GM23338 (cell line): ENCODE measurements around the gene RASAL3. TPM values are rescaled to one million over a fixed set of nuclear protein-coding genes. Genes with fewer than 3 reads are reported as not detected.

Experiments used
- ATAC-seq: fragments of 200-7000 bp; cut with Tn5 transposase; 3 replicates; pipeline ENCODE4 v1.9.1; 2020
- DNase-seq: peaks from one replicate; pipeline ENCODE4 v3.0.0-alpha.2; 2015; ENCODE audit warnings: low spot score
- H2AFZ ChIP-seq: fragments of 200-600 bp; sonication (generic); 2 replicates; pipeline ENCODE4 v1.8.0; 2016; ENCODE audit warnings: antibody characterized with exemption, mild to moderate bottlenecking, moderate library complexity
- H3F3A ChIP-seq: fragments of 200-600 bp; sonication (generic); replicated peaks from 2 replicates; pipeline ENCODE4 v1.8.0; 2017; ENCODE audit warnings: antibody characterized with exemption, mixed run types, low read depth
- H3K27ac ChIP-seq: fragments of 200-600 bp; sonication (generic); 2 replicates; pipeline ENCODE4 v1.6.1; 2016; ENCODE audit warnings: low read depth
- H3K27me3 ChIP-seq: fragments of 200-600 bp; sonication (generic); 2 replicates; pipeline ENCODE4 v1.8.0; 2016; ENCODE audit warnings: mild to moderate bottlenecking, mixed run types, moderate library complexity; ENCODE audit not compliant: insufficient read depth
- H3K36me3 ChIP-seq: fragments of 200-600 bp; sonication (generic); 2 replicates; pipeline ENCODE4 v1.8.0; 2016; ENCODE audit warnings: mild to moderate bottlenecking; ENCODE audit not compliant: insufficient read depth
- H3K4me1 ChIP-seq: fragments of 200-600 bp; sonication (generic); 2 replicates; pipeline ENCODE4 v1.8.0; 2016; ENCODE audit warnings: mild to moderate bottlenecking, moderate library complexity; ENCODE audit not compliant: insufficient read depth
- H3K4me2 ChIP-seq: fragments of 200-600 bp; sonication (generic); 2 replicates; pipeline ENCODE4 v1.7.1; 2017; ENCODE audit warnings: mixed run types
- H3K4me3 ChIP-seq: fragments of 200-600 bp; sonication (generic); 2 replicates; pipeline ENCODE4 v1.6.1; 2016; ENCODE audit warnings: mixed run types
- H3K79me2 ChIP-seq: fragments of 200-600 bp; sonication (generic); replicated peaks from 2 replicates; pipeline ENCODE4 v1.8.0; 2017; ENCODE audit warnings: mild to moderate bottlenecking; ENCODE audit not compliant: insufficient read depth
- H3K9me2 ChIP-seq: fragments of 200-600 bp; sonication (generic); 2 replicates; pipeline ENCODE4 v1.8.0; 2017; ENCODE audit not compliant: insufficient read depth
- H4K20me1 ChIP-seq: fragments of 200-600 bp; sonication (generic); replicated peaks from 2 replicates; pipeline ENCODE4 v1.8.0; 2017; ENCODE audit warnings: mild to moderate bottlenecking; ENCODE audit not compliant: insufficient read depth
- H3K27ac Mint-ChIP-seq: 2 replicates; pipeline ENCODE4 v1.8.0; 2020; ENCODE audit warnings: inconsistent platforms, mild to moderate bottlenecking, moderate library complexity, mixed read lengths
- H3K27me3 Mint-ChIP-seq: 3 replicates; pipeline ENCODE4 v1.8.0; 2022; ENCODE audit warnings: low read depth, mild to moderate bottlenecking, moderate library complexity, mixed read lengths, inconsistent platforms; ENCODE audit not compliant: insufficient read depth, poor library complexity
- H3K36me3 Mint-ChIP-seq: 3 replicates; pipeline ENCODE4 v1.8.0; 2021; ENCODE audit warnings: low read depth, mild to moderate bottlenecking, inconsistent platforms, moderate library complexity, mixed read lengths
- H3K4me1 Mint-ChIP-seq: 3 replicates; pipeline ENCODE4 v1.8.0; 2020; ENCODE audit warnings: mild to moderate bottlenecking, inconsistent platforms, mixed read lengths
- H3K4me3 Mint-ChIP-seq: 3 replicates; pipeline ENCODE4 v1.8.0; 2021; ENCODE audit warnings: moderate library complexity, mild to moderate bottlenecking, inconsistent platforms, mixed read lengths
- H3K9me3 Mint-ChIP-seq: 3 replicates; pipeline ENCODE4 v1.8.0; 2020; ENCODE audit warnings: moderate library complexity, mild to moderate bottlenecking, inconsistent platforms, mixed read lengths
- CTCF ChIP-seq, 2 experiments: fragments of 200-600 bp in 1 of 2; sonication (generic) in 1 of 2; conservative IDR thresholded peaks; 2 replicates each; pipeline versions ENCODE4 v1.5.1 to v1.6.1; 2016 to 2017; ENCODE audit warnings: antibody characterized with exemption in 2 of 2, low read depth in 2 of 2, mild to moderate bottlenecking in 2 of 2, moderate library complexity in 1 of 2
- EZH2phosphoT487 ChIP-seq: fragments of 200-600 bp; sonication (generic); IDR thresholded peaks from one replicate; pipeline ENCODE4 v1.8.1; 2018; ENCODE audit warnings: antibody characterized with exemption; ENCODE audit not compliant: unreplicated experiment
- JUNB ChIP-seq: IDR thresholded peaks from one replicate; pipeline ENCODE4 v1.6.1; 2016; ENCODE audit warnings: antibody characterized with exemption; ENCODE audit not compliant: unreplicated experiment
- NANOG ChIP-seq: IDR thresholded peaks from 2 replicates; pipeline ENCODE4 v1.6.1; 2016; ENCODE audit warnings: antibody characterized with exemption, borderline replicate concordance
- POLR2AphosphoS5 ChIP-seq: IDR thresholded peaks from 2 replicates; pipeline ENCODE4 v1.6.1; 2016; ENCODE audit warnings: antibody characterized with exemption, low read depth
- STAT1 ChIP-seq: IDR thresholded peaks from one replicate; pipeline ENCODE4 v1.6.1; 2016; ENCODE audit warnings: antibody characterized with exemption; ENCODE audit not compliant: unreplicated experiment
- ZNF331 ChIP-seq: fragments of 250-450 bp; sonication (Bioruptor Pico); IDR thresholded peaks from 2 replicates; pipeline ENCODE4 v1.5.0; 2020; ENCODE audit warnings: low read depth, mild to moderate bottlenecking, moderate library complexity
- polyA plus RNA-seq: library from polyadenylated mRNA; unstranded; fragments of >200 nt; fragmentation: Nextera tagmentation; extraction: Ambion mirVana; gene quantifications from 2 replicates; pipeline ENCODE4 v1.2.1, GENCODE V29; 2016
- total RNA-seq: library from RNA; depleted of rRNA; stranded (reverse); fragments of >200 nt; shearing (Covaris generic); gene quantifications from 2 replicates; pipeline ENCODE4 v1.2.3, GENCODE V29; 2014
- TF ChIP-seq, protein P1 (sequence below): IDR thresholded peaks from one replicate; pipeline ENCODE4 v1.6.1; 2018; ENCODE audit warnings: antibody characterized with exemption; ENCODE audit not compliant: unreplicated experiment
- TF ChIP-seq, protein P2 (sequence below): fragments of 250-450 bp; sonication (Bioruptor Pico); IDR thresholded peaks from 2 replicates; pipeline ENCODE4 v1.5.0; 2020; ENCODE audit warnings: mild to moderate bottlenecking, moderate library complexity

The RASAL3 gene
- total and polyA plus RNA-seq, 2 experiments from 2014 or later, result 1.8 to 1.9 TPM

DNA sequence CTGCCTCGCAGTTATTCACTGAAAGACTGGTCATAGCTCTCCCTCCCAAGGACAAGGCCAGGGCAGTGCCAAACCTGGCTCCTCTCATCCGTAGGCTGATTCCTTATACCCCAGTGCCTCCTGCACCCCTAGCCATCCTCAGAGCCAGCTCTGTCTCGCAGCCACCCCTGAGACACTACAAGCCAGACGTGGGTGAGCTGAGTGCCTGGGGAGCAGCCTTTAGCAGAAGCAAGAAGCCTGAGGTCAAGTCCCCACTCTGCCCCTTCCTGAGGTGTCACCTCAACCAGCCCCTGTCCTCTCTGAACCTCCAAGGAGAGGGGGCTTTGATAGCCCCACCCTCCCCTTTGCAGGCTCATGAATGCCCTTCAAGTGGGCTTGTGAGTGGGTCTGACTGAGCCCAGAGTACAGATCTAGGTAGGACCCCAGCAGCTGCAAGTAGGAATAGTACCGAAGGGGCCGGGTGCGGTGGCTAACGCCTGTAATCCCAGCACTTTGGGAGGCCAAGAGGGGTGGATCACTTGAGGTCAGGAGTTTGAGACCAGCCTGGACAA is 30.8 kb downstream of the RASAL3 start:
- Histone ChIP-seq H3K27me3 (no peaks in the 10 kb centered on the region), H3K36me3 (no peaks in the 10 kb centered on the region), H3K4me3 (peak overlapping the region; percentile 92), H3K27ac (no peak overlapping the region), H3K4me2 (peak overlapping the region; percentile 94), H3K9me2 (no peaks in the 10 kb centered on the region), H4K20me1 (peaks cover 16% of the 10 kb centered on the region), H3F3A (peaks cover 4% of the 10 kb centered on the region; the same call in 1 of the 2 replicates), H3K4me1 (0 out of 2 replicates have a peak, but pooled peaks cover 6% of the 10 kb centered on the region), H2AFZ (peak overlapping the region; percentile 99), H3K79me2 (peaks cover 18% of the 10 kb centered on the region)
- no peak for TF ChIP-seq STAT1
- no peak for TF ChIP-seq NANOG
- TF ChIP-seq POLR2AphosphoS5, result no peak
- no peak for TF ChIP-seq JUNB
- TF ChIP-seq, protein P1, sequence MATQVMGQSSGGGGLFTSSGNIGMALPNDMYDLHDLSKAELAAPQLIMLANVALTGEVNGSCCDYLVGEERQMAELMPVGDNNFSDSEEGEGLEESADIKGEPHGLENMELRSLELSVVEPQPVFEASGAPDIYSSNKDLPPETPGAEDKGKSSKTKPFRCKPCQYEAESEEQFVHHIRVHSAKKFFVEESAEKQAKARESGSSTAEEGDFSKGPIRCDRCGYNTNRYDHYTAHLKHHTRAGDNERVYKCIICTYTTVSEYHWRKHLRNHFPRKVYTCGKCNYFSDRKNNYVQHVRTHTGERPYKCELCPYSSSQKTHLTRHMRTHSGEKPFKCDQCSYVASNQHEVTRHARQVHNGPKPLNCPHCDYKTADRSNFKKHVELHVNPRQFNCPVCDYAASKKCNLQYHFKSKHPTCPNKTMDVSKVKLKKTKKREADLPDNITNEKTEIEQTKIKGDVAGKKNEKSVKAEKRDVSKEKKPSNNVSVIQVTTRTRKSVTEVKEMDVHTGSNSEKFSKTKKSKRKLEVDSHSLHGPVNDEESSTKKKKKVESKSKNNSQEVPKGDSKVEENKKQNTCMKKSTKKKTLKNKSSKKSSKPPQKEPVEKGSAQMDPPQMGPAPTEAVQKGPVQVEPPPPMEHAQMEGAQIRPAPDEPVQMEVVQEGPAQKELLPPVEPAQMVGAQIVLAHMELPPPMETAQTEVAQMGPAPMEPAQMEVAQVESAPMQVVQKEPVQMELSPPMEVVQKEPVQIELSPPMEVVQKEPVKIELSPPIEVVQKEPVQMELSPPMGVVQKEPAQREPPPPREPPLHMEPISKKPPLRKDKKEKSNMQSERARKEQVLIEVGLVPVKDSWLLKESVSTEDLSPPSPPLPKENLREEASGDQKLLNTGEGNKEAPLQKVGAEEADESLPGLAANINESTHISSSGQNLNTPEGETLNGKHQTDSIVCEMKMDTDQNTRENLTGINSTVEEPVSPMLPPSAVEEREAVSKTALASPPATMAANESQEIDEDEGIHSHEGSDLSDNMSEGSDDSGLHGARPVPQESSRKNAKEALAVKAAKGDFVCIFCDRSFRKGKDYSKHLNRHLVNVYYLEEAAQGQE, result no peak
- TF ChIP-seq, protein P2, sequence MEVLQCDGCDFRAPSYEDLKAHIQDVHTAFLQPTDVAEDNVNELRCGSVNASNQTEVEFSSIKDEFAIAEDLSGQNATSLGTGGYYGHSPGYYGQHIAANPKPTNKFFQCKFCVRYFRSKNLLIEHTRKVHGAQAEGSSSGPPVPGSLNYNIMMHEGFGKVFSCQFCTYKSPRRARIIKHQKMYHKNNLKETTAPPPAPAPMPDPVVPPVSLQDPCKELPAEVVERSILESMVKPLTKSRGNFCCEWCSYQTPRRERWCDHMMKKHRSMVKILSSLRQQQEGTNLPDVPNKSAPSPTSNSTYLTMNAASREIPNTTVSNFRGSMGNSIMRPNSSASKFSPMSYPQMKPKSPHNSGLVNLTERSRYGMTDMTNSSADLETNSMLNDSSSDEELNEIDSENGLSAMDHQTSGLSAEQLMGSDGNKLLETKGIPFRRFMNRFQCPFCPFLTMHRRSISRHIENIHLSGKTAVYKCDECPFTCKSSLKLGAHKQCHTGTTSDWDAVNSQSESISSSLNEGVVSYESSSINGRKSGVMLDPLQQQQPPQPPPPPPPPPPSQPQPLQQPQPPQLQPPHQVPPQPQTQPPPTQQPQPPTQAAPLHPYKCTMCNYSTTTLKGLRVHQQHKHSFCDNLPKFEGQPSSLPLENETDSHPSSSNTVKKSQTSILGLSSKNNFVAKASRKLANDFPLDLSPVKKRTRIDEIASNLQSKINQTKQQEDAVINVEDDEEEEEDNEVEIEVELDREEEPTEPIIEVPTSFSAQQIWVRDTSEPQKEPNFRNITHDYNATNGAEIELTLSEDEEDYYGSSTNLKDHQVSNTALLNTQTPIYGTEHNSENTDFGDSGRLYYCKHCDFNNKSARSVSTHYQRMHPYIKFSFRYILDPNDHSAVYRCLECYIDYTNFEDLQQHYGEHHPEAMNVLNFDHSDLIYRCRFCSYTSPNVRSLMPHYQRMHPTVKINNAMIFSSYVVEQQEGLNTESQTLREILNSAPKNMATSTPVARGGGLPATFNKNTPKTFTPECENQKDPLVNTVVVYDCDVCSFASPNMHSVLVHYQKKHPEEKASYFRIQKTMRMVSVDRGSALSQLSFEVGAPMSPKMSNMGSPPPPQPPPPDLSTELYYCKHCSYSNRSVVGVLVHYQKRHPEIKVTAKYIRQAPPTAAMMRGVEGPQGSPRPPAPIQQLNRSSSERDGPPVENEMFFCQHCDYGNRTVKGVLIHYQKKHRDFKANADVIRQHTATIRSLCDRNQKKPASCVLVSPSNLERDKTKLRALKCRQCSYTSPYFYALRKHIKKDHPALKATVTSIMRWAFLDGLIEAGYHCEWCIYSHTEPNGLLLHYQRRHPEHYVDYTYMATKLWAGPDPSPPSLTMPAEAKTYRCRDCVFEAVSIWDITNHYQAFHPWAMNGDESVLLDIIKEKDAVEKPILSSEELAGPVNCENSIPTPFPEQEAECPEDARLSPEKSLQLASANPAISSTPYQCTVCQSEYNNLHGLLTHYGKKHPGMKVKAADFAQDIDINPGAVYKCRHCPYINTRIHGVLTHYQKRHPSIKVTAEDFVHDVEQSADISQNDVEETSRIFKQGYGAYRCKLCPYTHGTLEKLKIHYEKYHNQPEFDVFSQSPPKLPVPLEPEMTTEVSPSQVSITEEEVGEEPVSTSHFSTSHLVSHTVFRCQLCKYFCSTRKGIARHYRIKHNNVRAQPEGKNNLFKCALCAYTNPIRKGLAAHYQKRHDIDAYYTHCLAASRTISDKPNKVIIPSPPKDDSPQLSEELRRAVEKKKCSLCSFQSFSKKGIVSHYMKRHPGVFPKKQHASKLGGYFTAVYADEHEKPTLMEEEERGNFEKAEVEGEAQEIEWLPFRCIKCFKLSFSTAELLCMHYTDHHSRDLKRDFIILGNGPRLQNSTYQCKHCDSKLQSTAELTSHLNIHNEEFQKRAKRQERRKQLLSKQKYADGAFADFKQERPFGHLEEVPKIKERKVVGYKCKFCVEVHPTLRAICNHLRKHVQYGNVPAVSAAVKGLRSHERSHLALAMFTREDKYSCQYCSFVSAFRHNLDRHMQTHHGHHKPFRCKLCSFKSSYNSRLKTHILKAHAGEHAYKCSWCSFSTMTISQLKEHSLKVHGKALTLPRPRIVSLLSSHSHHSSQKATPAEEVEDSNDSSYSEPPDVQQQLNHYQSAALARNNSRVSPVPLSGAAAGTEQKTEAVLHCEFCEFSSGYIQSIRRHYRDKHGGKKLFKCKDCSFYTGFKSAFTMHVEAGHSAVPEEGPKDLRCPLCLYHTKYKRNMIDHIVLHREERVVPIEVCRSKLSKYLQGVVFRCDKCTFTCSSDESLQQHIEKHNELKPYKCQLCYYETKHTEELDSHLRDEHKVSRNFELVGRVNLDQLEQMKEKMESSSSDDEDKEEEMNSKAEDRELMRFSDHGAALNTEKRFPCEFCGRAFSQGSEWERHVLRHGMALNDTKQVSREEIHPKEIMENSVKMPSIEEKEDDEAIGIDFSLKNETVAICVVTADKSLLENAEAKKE (CRISPR knock-in tag), result no peak
- no peak for TF ChIP-seq CTCF (conservative IDR thresholded peaks at IDR 0.05; ENCODE audit: low read depth in 2 of 2)
- TF ChIP-seq ZNF331 (CRISPR knock-in tag), result no peak
- TF ChIP-seq EZH2phosphoT487, result no peak
- peaks cover 21% of the 10 kb centered on the region for H3K4me1 Mint-ChIP-seq
- ATAC-seq, result peak; percentile 5
- DNase-seq, result no peak
- no peaks in the 10 kb centered on the region; the same call in 2 of the 3 replicates for H3K9me3 Mint-ChIP-seq
- H3K4me3 Mint-ChIP-seq, result peak overlapping the region; percentile 94
- H3K36me3 Mint-ChIP-seq, result no peaks in the 10 kb centered on the region; the same call in 2 of the 3 replicates
- H3K27ac Mint-ChIP-seq, result no peak overlapping the region
- H3K27me3 Mint-ChIP-seq, result peaks cover 11% of the 10 kb centered on the region
